ENCODE measurements around the gene BLOC1S3.
"Not testable (repeated sequence)": the region's sequence is repeated elsewhere in the genome, so short reads cannot be mapped to it uniquely, and the experiment has no call there.

The BLOC1S3 gene

DNA sequence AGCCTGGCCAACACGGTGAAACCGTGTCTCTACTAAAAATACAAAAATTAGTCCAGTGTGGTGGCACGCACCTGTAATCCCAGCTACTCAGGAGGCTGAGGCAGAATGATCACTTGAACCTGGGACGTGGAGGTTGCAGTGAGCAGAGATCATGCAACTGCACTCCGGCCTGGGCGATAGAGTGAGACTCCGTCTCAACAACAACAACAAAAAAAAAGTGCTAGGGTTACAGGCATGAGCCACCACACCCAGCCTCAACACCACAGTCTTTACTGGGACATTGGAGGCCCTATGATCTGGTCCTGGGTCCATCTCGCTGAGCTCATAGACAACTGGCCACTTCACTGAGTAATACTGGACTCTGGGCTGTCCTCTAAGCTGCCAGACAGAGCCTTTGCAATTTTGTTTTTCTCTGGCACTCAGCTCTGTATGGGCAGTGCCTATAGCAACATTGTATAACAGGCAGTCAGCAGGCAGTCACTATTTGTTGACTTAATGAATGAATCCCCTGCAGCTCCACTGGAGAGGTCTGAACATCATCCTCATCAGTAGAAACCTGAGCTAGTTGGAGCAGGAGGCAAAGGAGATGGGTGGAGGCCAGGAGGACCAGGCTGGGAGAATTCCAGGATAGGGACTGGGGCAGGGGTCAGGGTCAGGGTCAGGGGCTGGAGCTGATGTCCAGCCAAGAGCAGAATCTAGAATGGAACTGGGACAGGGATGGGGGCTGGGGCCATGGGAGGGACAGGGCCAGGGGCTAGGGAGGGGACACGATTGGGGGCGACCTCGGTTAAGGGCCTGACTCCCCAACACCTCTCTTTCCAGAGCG, 8.1 kb downstream of the BLOC1S3 start:
- DNase-seq: no peak

DNA sequence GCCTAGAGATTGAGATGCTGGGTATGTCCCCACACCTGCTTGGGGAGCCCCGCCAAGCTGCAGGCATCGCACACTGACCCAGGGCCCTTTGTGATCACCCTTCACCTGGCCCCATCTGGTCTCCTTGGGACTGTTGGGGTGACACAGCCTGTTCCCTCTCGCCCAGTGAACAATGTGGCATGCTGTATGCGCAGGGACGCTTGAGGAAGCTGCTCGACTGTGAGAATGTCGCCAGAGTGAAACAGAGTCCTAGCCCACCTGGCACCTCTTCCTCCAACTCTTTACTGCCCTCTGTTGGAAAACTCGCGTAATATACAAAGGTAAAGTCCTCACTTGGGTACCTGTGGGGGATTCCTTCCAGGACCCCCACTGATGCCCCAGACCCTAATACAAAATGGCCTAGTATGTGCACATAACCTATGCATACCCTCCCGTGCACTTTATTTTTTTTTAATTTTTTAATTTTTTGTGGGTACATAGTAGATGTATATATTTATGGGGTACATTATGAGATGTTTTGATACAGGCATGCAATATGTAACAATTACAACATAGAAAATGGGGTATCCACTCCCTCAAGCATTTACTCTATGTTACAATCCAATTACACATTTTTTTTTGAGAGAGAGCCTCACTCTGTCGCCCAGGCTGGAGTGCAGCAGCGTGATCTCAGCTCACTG, 9.0 kb downstream of the BLOC1S3 start:
- DNase-seq: no peak

DNA sequence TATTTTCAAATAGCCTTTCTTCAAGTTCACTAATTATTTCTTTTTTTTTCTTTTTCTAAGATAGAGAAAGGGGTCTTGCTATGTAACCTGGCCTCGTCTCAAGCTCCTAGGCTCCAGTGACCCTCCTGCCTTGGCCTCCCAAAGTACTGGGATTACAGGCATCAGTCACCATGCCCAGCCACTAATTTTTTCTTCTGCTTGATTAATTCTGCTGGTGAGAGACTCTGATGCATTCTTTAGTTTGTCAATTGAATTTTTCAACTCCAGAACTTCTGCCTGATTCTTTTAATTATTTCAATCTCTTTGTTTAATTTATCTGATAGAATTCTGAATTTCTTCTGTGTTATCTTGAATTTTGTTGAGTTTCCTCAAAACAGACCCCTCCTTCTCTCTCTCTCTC, 11.4 kb downstream of the BLOC1S3 start:
- DNase-seq: no peak

DNA sequence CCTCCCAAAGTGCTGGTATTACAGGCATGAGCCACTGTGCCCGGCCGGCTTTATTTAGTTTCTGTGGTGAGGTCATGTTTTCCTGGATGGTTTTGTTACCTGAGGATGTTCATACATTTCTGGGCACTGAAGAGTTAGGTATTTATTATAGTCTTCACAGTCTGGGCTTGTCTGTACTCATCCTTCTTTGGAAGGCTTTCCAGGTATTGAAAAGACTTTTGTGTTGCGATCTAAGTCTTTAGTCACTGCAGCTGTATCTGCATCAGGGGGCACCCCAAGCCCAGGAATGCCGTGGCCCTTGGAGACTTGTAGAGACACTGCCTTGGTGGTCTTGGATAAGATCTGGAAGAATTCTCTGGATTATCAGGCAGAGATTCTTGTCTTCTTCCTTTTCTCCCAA, 12.8 kb downstream of the BLOC1S3 start:
- no peak for DNase-seq

DNA sequence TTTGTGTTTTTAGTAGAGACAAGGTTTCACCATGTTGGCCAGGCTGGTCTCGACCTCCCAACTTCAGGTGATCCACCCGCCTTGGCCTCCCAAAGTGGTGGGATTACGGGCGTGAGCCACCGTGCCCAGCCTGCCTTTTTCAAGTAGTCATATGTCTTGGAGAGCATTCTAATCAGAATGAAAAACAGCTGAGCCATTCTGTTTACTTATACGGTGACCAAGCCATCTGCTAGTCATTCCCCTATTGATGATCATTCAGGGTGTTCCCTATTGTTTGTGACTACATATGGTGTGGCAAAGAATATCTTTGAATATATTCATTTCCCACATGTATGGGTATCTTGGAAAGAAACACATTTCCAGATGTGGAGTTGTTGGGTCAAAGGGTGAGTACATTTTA, 17.2 kb downstream of the BLOC1S3 start:
- DNase-seq: no peak

DNA sequence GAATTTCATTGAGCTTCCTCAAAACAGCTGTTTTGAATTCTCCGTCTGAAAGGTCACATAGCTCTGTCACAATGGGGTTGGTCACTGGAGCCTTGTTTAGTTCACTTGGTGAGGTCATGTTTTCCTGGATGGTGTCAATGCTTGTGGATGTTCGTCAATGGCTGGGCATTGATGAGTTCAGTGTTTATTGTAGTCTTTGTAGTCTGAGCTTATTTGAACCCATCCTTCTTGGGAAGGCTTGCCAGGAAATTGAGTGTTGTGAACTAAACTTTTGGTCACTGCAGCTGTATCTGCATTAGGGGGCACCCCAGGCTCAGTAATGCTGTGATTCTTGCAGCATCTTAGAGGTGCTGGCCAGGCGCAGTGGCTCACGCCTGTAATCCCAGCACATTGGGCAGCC, 22.0 kb downstream of the BLOC1S3 start:
- peak; percentile 33 for DNase-seq

DNA sequence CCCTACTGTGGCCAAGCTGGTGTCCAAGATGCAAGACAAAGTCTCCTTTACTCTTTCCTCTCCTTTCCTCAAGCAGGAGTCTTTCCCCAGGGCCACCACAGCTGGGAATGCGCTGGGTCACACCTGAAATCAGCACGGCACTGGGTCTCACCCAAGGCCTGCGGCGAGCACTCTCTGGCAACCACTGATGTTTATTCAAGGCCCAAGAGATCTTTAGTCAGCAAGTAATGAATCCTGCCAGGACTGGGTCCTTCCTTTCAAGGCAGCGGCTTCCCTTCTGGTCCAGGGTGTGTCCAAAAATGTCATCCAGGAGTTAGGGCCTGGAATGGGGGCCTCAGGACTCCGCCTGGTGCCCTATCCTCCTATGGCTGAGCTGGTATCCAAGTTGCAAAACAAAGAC, 24.1 kb downstream of the BLOC1S3 start:
- no peak for DNase-seq

DNA sequence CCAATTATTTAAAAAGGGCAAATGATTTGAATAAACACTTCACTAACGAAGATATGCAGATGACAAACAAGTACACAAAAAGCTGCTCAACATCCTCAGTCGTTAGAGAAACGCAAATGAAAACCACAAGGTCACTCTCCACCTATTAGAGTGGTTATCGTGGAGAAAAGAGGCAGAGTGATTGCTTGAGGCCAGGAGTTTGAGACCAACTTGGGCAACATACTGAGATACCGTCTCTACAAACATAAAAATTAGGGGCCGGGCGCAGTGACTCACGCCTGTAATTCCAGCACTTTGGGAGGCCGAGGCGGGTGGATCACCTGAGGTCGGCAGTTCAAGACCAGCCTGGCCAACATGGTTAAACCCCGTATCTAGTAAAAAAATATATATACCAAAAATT, 27.2 kb downstream of the BLOC1S3 start:
- DNase-seq: no peak

DNA sequence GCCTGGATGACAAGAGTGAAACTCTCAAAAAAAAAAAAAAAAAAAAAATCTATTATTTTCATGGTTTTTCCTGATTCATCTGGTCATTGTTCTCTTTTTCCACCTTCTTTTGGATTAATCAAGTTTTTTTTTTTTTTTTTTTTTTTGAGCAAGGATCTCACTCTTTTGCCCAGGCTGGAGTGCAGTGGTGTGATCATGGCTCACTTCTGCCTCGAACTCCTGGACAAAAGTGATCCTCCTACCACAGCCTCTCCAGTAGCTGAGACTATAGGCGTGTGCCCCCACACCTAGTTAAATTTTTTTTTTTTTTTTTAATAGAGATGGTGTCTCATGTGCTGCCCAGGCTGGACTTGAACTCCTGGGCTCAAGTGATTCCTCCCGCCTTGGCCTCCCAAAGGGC, 27.7 kb downstream of the BLOC1S3 start:
- DNase-seq: no peak

DNA sequence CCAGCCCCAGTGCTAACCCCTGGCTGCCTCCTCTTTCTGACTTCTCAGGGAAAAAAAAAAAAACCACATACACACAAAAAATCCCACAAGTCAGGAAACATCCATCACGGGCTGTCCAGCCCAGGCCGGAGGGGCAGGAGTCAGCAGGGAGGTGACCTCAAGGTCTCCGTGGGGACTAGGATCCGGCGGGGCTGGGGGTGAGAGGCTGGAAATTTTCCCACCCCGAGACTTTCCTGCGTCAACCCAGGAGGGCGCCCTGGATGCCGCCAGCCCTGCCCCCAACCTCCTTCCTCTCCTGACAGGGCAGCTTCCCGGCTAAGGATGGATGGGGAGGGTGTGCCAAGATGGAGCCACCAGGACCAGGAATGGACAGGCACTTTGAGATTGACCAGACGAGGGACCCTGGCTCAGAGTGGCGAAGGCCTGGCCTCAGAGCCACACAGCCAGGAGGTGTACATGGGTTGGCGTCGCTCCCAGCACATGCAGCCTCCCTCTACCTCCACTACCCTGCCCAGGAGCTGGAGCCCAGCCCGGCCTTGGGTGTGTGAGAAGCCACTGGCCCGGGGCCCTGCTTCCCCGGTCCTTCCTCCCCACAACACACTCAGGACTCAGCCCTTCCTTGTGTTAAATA, 33.3 kb downstream of the BLOC1S3 start:
- no peak for DNase-seq

DNA sequence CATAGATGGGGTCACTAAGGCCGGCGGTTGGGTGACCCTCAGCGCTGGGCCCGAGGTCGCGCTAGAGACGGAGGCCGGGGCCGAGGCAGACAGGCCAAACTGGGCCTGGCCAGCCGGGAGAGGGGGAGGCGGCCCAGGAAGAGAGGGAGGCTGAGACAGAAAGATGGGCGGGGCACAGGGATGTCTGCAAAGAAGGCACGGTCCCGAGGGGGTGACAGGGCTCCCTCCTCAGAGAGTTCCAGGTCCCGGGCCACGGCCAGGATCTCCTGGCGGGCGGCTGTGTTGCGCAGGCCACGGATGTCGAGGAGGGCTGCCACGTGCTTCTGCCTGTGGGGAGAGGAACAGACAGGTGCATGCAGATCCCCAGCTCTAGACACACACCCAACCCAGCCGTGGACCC, 34.4 kb downstream of the BLOC1S3 start:
- DNase-seq: no peak

DNA sequence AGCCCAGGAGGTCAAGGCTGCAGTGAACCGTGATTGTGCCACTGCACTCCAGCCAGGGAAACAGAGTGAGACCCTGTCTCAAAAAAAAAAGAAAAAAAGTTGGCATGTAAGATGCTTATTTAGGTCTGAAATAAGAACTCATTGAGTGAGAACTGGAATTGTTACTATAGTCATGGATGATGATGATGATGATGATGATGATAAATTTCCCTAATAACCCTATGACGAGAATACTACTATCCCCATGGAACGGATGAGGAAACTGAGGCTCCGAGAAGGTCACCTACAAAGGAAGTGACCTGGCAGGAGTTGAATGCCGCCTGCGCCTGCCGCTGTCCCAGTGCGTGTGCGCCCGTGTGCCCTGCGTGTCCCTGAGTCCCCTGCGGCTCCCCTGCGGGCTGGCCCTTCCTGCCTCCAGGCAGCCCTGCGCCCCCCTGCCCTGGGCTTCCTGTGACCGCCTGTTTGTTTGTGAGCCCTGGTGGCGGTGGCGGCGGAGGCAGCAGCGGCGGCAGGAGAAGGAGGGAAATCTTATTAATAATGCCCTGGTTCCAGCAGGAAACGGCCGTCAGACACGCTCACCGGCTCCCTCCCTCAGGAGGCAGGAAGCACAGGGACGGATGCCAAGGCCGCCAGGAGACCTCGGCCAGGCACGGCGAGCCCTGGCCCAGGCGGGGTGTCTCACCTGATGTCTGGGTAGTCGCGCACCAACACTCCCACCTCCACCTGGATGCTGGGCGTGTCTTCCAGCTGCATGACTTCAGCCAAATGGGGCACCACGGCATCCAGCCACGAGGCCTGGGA, 37.0 kb downstream of the BLOC1S3 start:
- DNase-seq: peak; percentile 12

DNA sequence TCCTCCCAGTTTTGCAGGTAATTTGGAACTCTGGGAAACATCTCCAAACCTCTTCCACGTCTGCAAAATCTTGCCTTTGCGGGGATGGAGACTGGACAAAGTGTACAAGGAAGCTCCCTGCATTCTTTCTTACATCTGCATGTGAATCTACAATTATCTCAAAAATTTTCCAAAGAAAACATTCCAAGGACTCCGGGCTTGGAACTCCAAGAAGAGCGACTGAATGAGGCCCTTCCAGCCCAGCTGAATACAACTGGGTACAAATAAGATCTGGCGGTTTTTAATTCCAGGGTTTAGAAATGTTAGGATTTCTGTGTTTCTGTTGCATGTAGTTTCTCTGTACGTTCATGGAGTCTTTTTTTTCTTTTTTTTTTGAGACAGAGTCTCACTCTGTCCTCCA, 38.1 kb downstream of the BLOC1S3 start:
- peak; percentile 24 for DNase-seq

DNA sequence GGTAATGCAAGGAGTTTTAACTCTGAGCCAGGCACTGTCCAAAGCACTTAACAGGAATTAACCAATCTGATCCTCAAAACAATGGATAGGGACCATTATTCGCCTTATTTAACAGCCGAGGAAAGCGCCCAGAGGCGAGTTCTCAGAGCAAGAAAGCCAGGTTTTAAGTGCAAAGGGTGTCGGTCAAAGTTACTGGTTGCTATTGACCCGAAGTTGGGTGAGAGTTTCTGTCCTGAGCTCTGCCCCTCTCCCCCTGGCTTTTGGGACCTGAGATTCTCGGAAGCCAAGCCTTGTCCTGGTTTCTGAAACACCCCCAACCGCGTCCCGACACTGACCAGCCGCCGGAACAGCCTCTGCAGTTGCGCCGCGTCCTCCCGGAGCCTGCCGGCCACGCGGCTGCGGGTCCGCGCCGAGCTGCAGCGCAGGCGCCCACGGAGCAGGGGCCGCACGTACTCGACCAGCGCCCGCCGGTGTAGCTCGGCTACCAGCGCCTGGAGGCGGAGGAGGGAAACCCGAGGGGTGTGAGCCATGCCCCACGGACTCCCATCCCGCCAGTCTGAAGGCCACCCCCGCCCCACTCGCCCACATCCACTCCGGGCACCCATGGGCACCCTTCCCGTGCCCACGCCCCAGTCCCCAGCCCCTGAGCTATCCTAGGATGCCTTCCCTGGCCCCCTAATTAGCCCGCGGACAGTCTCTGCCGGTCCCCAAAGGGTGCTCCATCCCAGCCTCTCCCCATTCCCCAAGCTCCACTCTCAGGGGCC, 38.8 kb downstream of the BLOC1S3 start:
- no peak for DNase-seq

DNA sequence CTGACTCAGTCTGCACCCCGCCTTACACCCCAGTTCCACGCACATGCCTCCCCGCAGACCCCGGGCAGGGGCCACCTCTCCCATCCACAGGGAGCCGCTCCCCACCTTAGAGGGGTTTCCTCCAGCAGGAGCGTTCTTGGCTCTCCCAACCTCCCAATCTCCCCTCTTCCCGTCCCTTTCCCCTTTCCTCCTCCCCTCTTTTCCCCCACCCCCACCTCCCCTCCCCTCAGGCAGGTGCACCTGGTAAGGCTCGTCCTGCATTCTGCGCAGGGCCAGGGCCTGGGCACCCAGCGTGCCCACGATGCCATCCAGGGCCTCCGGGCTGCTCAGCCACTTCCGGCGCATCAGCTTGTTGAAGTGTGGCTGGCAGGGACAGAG, 39.4 kb downstream of the BLOC1S3 start:
- DNase-seq: no peak

DNA sequence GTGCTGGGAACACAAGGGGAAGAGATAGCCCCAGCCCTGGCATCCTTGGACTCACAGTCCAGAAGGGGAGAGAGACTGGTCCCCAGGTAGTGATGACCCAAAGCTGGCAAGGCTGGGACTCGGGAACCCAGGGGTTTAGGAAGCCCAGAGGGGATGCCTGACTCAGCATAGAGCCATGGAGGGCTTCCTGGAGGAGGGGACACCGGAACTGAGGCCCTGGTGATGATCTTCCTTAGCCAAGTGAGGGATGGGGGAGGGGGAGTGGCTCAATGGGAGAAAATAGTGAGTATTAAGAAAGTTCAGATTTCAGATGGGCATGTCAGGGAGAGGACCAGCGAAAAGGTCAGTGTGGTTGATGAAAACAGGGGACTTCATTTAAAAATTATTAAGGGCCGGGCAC, 39.8 kb downstream of the BLOC1S3 start:
- no peak for DNase-seq

DNA sequence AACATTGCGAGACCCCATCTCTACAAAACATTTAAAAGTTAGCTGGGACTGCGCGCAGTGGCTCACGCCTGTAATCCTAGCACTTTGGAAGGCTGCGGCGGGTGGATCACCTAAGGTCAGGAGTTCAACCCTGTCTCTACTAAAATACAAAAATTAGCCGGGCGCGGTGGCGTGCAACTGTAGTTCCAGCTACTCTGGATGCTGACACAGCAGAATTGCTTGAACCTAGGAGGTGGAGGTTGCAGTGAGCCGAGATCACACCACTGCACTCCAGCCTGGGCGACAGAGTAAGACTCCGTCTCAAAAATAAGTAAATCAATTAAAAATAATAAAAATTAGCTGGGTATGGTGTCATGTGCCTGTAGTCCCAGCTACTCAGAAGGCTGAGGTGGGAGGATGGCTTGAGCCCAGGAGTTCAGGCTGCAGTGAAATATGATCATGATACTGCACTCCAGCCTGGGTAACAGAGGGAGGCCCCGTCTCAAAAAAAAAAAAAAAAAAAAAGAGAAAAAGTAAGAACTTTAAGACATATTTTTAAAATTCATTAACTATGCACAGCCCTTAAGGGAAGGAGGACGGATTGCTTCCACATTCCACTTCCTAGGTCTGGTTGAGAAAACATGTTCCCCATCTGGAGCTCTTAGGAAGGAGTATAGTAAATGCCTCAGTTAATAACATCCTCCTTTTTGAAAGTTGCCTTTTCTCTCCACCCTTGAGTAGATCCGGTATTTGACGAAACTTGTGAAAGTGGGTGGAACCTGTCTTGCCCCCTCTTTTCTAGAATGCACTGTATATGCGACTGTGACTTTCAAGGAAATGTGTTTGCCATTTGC, 40.5 kb downstream of the BLOC1S3 start:
- no peak for DNase-seq

DNA sequence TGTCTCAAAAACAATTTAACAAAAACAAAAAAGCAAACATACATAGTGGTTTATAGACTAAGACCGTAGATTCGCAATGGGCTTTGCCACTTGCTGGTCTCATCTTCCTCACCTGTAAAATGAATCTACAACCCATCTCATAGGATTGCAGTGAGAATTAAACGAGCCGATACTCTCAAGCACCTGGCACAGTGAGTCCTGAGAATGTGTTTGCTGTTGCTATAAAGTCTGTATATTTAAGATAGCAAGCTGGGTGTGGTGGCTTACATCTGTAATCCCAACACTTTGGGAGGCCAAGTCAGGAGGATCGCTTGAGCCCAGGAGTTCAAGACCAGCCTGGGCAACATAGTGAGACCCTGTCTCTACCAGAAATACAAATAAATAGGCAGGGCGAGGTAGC, 44.1 kb downstream of the BLOC1S3 start:
- no peak for DNase-seq

DNA sequence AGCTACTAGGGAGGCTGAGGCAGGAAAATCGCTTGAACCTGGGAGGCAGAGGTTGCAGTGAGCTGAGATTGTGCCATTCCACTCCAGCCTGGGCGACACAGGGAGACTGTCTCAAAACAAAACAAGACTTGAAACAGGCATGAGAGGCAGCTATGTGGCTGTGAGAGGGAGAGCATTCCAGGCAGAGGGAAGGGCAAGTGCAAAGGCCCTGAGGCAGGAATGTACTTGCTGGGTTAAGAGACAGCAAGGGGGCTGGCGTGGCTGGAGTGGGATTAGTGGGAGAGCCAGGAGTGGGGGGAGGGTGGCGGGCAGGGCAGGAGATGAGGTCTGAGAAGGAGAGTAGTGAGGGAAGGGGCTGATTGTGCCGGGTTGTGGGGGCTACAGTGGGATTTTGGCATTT, 45.3 kb downstream of the BLOC1S3 start:
- DNase-seq: no peak

DNA sequence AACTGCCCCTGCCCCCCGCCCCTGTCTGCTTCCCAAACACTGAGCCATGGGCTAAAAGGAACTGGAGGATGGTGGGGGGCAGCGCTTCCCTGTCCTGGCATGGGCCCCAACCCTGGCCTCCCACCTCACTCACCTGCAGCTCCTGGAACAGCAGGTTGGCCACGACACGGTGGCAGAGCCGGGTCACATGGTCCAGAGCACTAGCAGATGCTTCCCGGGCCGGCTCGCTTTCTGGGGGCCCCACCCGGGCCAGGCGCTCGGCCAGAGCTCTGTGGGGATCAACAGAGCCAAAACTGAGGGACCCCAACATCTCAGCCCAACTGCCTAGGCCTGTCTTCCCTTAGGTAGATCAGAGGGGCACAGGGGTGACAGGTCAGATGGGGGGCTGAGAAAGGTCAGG, 46.1 kb downstream of the BLOC1S3 start:
- no peak for DNase-seq

DNA sequence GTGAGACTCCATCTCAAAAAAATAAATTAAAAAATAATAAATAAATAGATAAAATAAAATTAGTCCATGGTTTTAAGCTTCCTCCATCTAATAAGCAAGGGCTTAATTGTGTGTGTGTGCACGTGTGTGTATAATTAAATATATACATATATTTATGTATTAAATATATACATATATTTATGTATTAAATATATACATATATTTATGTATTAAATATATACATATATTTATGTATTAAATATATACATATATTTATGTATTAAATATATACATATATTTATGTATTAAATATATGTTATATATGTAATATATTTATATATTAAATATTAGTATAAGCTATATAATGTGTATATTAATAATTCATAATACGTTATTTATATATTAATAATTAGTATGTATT, 50.5 kb downstream of the BLOC1S3 start:
- DNase-seq: not testable (repeated sequence)
